GM12873 (cell line): ENCODE results near the gene POLA1.

Experiments used
- TF ChIP-seq, protein P1 (sequence below): IDR thresholded peaks from 2 replicates; pipeline ENCODE4 v1.5.1; 2012; ENCODE audit warnings: low read depth, mild to moderate bottlenecking, moderate library complexity, low read length, control low read depth; ENCODE audit not compliant: insufficient read depth; ENCODE audit errors: missing control alignments

Gene POLA1

DNA sequence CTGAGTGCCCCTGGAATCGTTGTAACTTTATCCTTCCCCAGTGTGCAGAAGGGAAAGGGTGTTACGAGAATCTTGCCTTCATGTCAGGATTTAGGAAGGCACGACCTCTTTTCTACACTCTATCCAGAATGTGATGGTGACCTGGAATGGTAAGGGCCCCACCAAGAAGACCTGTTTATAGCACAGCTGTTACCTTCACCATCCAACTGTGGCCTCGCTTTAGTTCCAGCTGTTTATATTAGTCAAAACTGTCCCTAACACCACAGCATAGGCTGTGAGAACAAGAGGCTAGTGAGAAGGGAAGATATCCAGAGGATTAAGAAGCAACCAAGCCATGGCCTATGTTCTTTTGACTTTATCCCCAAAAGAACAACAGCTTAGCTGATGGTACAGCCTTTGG, 294.0 kb downstream of the POLA1 start:
- TF ChIP-seq, protein P1, sequence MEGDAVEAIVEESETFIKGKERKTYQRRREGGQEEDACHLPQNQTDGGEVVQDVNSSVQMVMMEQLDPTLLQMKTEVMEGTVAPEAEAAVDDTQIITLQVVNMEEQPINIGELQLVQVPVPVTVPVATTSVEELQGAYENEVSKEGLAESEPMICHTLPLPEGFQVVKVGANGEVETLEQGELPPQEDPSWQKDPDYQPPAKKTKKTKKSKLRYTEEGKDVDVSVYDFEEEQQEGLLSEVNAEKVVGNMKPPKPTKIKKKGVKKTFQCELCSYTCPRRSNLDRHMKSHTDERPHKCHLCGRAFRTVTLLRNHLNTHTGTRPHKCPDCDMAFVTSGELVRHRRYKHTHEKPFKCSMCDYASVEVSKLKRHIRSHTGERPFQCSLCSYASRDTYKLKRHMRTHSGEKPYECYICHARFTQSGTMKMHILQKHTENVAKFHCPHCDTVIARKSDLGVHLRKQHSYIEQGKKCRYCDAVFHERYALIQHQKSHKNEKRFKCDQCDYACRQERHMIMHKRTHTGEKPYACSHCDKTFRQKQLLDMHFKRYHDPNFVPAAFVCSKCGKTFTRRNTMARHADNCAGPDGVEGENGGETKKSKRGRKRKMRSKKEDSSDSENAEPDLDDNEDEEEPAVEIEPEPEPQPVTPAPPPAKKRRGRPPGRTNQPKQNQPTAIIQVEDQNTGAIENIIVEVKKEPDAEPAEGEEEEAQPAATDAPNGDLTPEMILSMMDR: no peak

DNA sequence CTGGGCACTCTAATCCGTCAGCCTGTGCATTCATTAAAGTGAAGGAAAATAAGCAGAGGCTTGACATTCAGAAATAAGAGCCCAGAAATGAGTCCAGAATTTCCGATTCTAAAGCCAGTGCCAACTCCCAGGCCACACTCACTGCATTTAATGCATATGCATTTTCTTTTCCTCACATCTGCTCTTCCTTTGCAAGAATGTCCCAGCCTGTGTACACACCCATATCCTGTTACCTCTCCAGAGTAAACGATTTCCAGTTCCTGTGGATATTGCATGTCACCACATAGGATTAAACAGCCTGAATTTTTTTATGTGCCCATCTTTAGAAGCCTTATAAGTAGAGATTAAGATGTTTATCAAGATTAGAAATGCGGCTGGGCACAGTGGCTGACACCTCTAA, 294.6 kb downstream of the POLA1 start:
- TF ChIP-seq, protein P1: no peak

DNA sequence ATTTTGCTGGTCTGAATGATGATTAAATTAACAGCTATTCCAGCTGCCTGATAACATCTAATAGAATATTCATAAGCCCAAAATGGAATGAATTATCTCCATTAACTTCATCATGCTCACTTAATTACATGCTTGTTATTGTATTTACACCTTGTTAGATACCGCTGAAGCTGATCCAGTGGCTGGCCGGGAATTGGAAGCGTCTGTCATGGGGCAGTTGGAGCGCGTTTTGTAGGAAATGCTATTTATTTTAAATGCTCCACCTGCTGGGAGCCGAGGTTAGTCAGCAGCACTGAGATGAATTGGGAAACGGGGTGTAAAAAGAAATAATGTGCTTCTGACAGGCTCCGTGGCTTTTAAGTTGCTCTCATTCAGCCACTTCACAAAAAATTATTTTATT, 296.8 kb downstream of the POLA1 start:
- TF ChIP-seq, protein P1: no peak

DNA sequence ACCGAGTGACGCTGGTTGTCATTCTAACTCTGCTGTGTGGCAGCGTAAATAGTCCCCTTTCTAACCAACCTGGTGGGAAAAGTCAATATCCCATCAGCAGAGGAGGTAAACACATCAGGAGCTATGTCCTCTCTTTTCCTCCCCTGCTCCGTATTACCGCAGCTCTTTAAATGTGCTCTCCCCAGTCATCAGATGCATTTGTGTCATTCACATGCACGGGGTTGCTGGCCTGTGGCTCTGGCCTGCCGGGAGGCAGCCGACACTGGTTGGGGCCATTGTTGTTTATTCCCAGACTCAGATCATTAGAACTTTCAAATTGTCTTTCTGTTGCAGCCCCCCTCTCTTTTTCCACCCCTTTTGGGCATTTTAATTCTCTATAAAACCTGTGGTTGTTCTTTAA, 300.2 kb downstream of the POLA1 start:
- TF ChIP-seq, protein P1: no peak

DNA sequence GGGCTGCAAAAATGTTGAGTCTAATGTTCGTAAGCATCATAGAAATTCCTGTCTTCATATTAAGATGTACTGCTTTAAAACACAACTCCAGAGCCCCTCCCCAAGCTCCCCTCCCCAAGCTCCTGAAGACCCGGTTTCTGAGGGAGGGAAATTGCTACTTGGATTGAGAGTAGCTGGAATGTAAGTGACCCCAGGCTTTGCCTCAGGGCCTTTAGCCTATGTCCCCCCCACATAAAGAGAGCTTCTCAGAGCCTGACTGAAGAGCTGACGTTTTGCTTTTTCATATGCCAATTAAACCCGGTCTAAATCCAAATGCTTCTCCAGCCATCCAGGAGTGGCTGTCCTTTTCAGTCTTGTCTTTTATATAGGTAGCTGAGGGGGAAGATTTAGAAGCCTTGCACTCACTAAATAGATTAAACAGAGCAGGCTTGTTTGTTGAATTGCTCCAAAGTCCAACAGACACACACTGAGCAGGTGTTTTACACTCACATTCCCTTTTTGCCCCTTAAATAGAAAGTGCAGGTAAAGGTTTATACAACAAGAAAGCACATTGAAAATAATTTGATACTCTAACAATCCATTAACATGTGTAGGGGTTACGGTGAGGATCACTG, 302.5 kb downstream of the POLA1 start:
- TF ChIP-seq, protein P1: no peak

DNA sequence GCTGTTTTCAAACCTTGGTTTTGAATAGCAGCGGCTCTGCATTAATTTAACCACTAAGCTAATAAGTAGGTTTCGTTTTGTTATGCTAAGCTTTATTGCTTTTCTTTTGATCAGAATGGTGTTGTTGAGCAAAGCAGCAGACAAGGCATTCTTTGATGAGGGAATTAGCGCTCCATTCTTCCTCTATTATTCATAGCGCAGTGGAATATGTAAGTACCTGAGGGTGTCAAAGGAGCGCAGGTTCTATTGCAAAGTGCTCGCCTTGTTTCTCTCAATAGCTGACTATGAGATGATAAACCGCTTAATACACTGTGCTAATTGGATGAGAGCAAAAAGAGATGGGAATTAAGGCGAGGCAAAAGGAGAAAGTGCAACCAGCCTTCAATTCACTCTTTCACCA, 305.8 kb downstream of the POLA1 start:
- TF ChIP-seq, protein P1: no peak

DNA sequence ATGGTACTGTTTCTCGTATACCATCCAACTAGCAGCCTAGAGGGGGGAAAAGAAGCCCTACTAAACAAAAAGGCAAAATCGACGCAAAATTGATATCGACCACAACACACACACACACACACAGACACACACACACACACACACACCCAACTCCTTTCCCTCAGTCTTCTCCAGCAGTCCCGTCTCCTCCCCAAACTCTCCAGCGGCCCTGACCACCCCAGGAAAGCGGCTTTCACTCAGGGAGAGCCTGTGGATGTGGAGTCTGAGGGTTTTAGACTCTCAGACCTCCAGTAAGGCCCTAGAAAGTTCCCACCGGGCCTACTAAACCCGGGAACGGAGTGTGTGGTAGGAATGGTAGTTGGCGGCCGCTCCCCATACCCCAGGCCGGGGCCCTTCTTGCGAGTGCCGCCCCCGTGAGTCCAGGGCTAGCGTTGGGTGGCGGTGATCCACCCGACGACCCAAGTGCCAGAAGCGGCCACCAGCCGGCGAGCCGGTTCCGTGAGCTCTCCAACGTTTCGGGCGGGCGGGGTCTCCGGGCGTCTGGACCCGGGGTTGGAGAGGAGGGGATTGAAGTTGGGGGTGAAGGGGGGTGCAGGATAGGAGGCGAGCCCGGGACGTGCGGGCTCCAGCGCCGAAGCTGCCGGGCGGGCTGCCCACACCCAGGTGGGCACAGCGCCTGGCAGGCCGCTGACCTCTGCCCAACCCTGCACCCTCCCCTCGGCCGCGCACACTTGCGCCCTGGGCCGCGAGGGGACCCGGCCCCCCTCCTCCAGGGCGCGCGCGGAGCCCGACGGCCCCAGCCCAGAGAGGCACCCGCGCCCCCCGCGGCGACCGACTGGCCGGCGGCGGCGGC, 308.3 kb downstream of the POLA1 start:
- TF ChIP-seq, protein P1: no peak
